ENCODE measurements around the gene KDELR1. TPM values are rescaled to one million over a fixed set of nuclear protein-coding genes. Genes with fewer than 3 reads are reported as not detected.
A peak's percentile ranks its signal among the peaks of the same experiment; 100 is the strongest.

KDELR1 gene
- total RNA-seq, 1 donor = 140 TPM

GRCh38 chr19:48340995-48341394 is 50.4 kb downstream of the KDELR1 start:
- DNase-seq (ENCODE audit: low read depth) = no peak
- H3K4me3 ChIP-seq (ENCODE audit: low read depth, low read length) = no peak overlapping the region
- no peak for TF ChIP-seq CTCF (IDR thresholded peaks at IDR 0.05; ENCODE audit: insufficient read depth, low read length)

- DNase-seq (ENCODE audit: low read depth) = no peak
- TF ChIP-seq CTCF (IDR thresholded peaks at IDR 0.05; ENCODE audit: insufficient read depth, low read length) = no peak
- no peak overlapping the region for H3K4me3 ChIP-seq (ENCODE audit: low read depth, low read length)
Measured at GRCh38 chr19:48338802-48339503, 52.4 kb downstream of the KDELR1 start.

GRCh38 chr19:48338253-48338755 is 53.0 kb downstream of the KDELR1 start:
- no peak for DNase-seq (ENCODE audit: low read depth)
- TF ChIP-seq CTCF (IDR thresholded peaks at IDR 0.05; ENCODE audit: insufficient read depth, low read length) = no peak
- no peak overlapping the region for H3K4me3 ChIP-seq (ENCODE audit: low read depth, low read length)

GRCh38 chr19:48333467-48334384 is 57.6 kb downstream of the KDELR1 start:
- peak; percentile 77 for TF ChIP-seq CTCF (IDR thresholded peaks at IDR 0.05; ENCODE audit: insufficient read depth, low read length)
- peak overlapping the region; percentile 57 for H3K4me3 ChIP-seq (ENCODE audit: low read depth, low read length)
- peak; percentile 87 for DNase-seq (ENCODE audit: low read depth)

GRCh38 chr19:48332662-48333466 is 58.5 kb downstream of the KDELR1 start:
- peak; percentile 98 for DNase-seq (ENCODE audit: low read depth)
- H3K4me3 ChIP-seq (ENCODE audit: low read depth, low read length) = no peak overlapping the region
- TF ChIP-seq CTCF (IDR thresholded peaks at IDR 0.05; ENCODE audit: insufficient read depth, low read length) = no peak

Other genes starting within 250 kb of the KDELR1 start
- 9.0 and 27.3 TPM in 2 replicates for gene LIG1, start 221.2 kb downstream of the KDELR1 start, total RNA-seq (ENCODE audit: low replicate concordance)
- 2.7 and 4.3 TPM in 2 replicates for gene ZSWIM9, start 220.9 kb downstream of the KDELR1 start, total RNA-seq (ENCODE audit: low replicate concordance)
- gene CARD8, start 135.6 kb downstream of the KDELR1 start, total RNA-seq (ENCODE audit: low replicate concordance) = 13.8 and 27.8 TPM in 2 replicates
- 0.08 and 0.54 TPM in 2 replicates for gene ZNF114, start 121.5 kb downstream of the KDELR1 start, total RNA-seq (ENCODE audit: low replicate concordance)
- gene EMP3, start 66.0 kb downstream of the KDELR1 start, total RNA-seq (ENCODE audit: low replicate concordance) = 93.3 and 369 TPM in 2 replicates
- gene TMEM143, start 27.6 kb downstream of the KDELR1 start, total RNA-seq (ENCODE audit: low replicate concordance) = 2.2 and 5.0 TPM in 2 replicates
- gene SYNGR4, start 27.2 kb downstream of the KDELR1 start, total RNA-seq (ENCODE audit: low replicate concordance) = not detected in 2 replicates
- 1.2 and 2.2 TPM in 2 replicates for gene GRIN2D, start 2.1 kb upstream of the KDELR1 start, total RNA-seq (ENCODE audit: low replicate concordance)
- 34.1 and 34.6 TPM in 2 replicates for gene GRWD1, start 54.4 kb upstream of the KDELR1 start, total RNA-seq (ENCODE audit: low replicate concordance)
- gene KCNJ14, start 64.0 kb upstream of the KDELR1 start, total RNA-seq (ENCODE audit: low replicate concordance) = 0.54 and 1.3 TPM in 2 replicates
- 51.3 and 107 TPM in 2 replicates for gene CYTH2, start 77.8 kb upstream of the KDELR1 start, total RNA-seq (ENCODE audit: low replicate concordance)
- not detected in 2 replicates for gene LMTK3, start 120.3 kb upstream of the KDELR1 start, total RNA-seq (ENCODE audit: low replicate concordance)
- not detected in 2 replicates for gene SULT2B1, start 160.6 kb upstream of the KDELR1 start, total RNA-seq (ENCODE audit: low replicate concordance)
- gene SPACA4, start 215.2 kb upstream of the KDELR1 start, total RNA-seq (ENCODE audit: low replicate concordance) = not detected in 2 replicates
- 0.18 TPM in 1 of 2 replicates, not detected in the other for gene FAM83E, start 223.5 kb upstream of the KDELR1 start, total RNA-seq (ENCODE audit: low replicate concordance)
- 1,782 and 2,036 TPM in 2 replicates for gene RPL18, start 227.6 kb upstream of the KDELR1 start, total RNA-seq (ENCODE audit: low replicate concordance)
- gene SPHK2, start 228.0 kb upstream of the KDELR1 start, total RNA-seq (ENCODE audit: low replicate concordance) = 10.9 and 16.3 TPM in 2 replicates
- gene DBP, start 245.8 kb upstream of the KDELR1 start, total RNA-seq (ENCODE audit: low replicate concordance) = 20.9 and 48.8 TPM in 2 replicates